Erythroblast (primary cell): ENCODE measurements around the gene CRACDL.

ENCODE experiments used
- DNase-seq, 2 experiments: peaks; one replicate each; lab custom pipeline; 2025; lab: John Stamatoyannopoulos, UW
- GATA1 ChIP-seq: IDR thresholded peaks from 2 replicates; pipeline ENCODE4 v1.6.1; 2011; ENCODE audit warnings: low read depth, mild to moderate bottlenecking, control low read depth, low read length, moderate library complexity
- POLR2A ChIP-seq: IDR thresholded peaks from 2 replicates; pipeline ENCODE4 v1.6.1; 2011; ENCODE audit warnings: mild to moderate bottlenecking, low read length

The CRACDL gene

GRCh38 chr2:98867539-98868309 is 68.3 kb downstream of the CRACDL start:
- DNase-seq: no peak
- no peak for TF ChIP-seq GATA1
- TF ChIP-seq POLR2A: no peak

GRCh38 chr2:98866033-98866432 is 70.0 kb downstream of the CRACDL start:
- TF ChIP-seq POLR2A: no peak
- no peak for DNase-seq

GRCh38 chr2:98861601-98862000 is 74.4 kb downstream of the CRACDL start:
- no peak for TF ChIP-seq POLR2A
- TF ChIP-seq GATA1: no peak
- DNase-seq: no peak

GRCh38 chr2:98859323-98859722 is 76.7 kb downstream of the CRACDL start:
- TF ChIP-seq POLR2A (no peak), GATA1 (no peak)
- DNase-seq: no peak

- TF ChIP-seq POLR2A: no peak
- TF ChIP-seq GATA1: no peak
- DNase-seq: no peak
Observed at GRCh38 chr2:98857001-98857400, 79.0 kb downstream of the CRACDL start.

GRCh38 chr2:98854682-98855081 is 81.3 kb downstream of the CRACDL start:
- no peak for DNase-seq
- no peak for TF ChIP-seq GATA1
- no peak for TF ChIP-seq POLR2A

GRCh38 chr2:98852932-98853331 is 83.1 kb downstream of the CRACDL start:
- TF ChIP-seq POLR2A (no peak), GATA1 (no peak)

GRCh38 chr2:98850074-98850473 is 86.0 kb downstream of the CRACDL start:
- no peak for DNase-seq
- TF ChIP-seq GATA1: no peak
- TF ChIP-seq POLR2A: no peak

More at GRCh38 chr2:98852932-98853331, 83.1 kb downstream of the CRACDL start:
- DNase-seq: no peak

GRCh38 chr2:98849113-98849512 is 86.9 kb downstream of the CRACDL start:
- TF ChIP-seq GATA1: no peak
- no peak for TF ChIP-seq POLR2A
- DNase-seq: no peak

GRCh38 chr2:98847853-98848252 is 88.2 kb downstream of the CRACDL start:
- no peak for DNase-seq
- TF ChIP-seq GATA1 (no peak), POLR2A (no peak)

- DNase-seq: no peak
Observed at GRCh38 chr2:98846041-98846440, 90.0 kb downstream of the CRACDL start.

GRCh38 chr2:98842136-98842535 is 93.9 kb downstream of the CRACDL start:
- no peak for DNase-seq
- no peak for TF ChIP-seq GATA1
- no peak for TF ChIP-seq POLR2A

More at GRCh38 chr2:98846041-98846440, 90.0 kb downstream of the CRACDL start:
- TF ChIP-seq GATA1 (no peak), POLR2A (no peak)

- TF ChIP-seq POLR2A: no peak
- no peak for TF ChIP-seq GATA1
- DNase-seq: no peak
Observed at GRCh38 chr2:98839292-98839691, 96.7 kb downstream of the CRACDL start.

GRCh38 chr2:98835831-98836385 is 100.1 kb downstream of the CRACDL start:
- TF ChIP-seq POLR2A (no peak), GATA1 (no peak)
- no peak for DNase-seq

- DNase-seq: no peak
- TF ChIP-seq GATA1 (no peak), POLR2A (no peak)
Observed at GRCh38 chr2:98833917-98834263, 102.1 kb downstream of the CRACDL start.
